Endothelial cell of umbilical vein (primary cell): ENCODE measurements around the gene RAMACL. TPM values are rescaled to one million over a fixed set of nuclear protein-coding genes. Genes with fewer than 3 reads are reported as not detected.

Experiments used
- BruUV-seq: library from RNA; stranded (reverse); fragments of 400-500 nt; replicated peaks from 2 replicates; lab custom pipeline; 2021; lab: Mats Ljungman, UMichigan
- CTCF ChIA-PET: fragments of 300-600, 350-600 bp; sonication (Branson Sonifier 250); formaldehyde crosslinking; loops from one replicate; lab custom pipeline; 2021; ENCODE audit warnings: antibody characterized with exemption, inconsistent platforms; lab: Charles Lee
- POLR2A ChIA-PET: fragments of 300-600, 350-600 bp; sonication (Branson Sonifier 250); formaldehyde crosslinking; loops from one replicate; lab custom pipeline; 2021; ENCODE audit warnings: antibody characterized with exemption, inconsistent platforms; lab: Charles Lee
- DNase-seq: peaks from one replicate; pipeline ENCODE4 v3.0.0-alpha.2; 2011; ENCODE audit warnings: low read depth, low spot score
- FAIRE-seq: peaks from 2 replicates; lab custom pipeline; 2011; peaks lifted over from hg19 to GRCh38; lab: Jason Lieb, UNC
- H2AFZ ChIP-seq: 2 replicates; pipeline ENCODE4 v1.6.0; 2012; ENCODE audit warnings: low read depth, low read length, control low read depth, inconsistent platforms
- H3K27ac ChIP-seq: 2 replicates; pipeline ENCODE4 v1.5.1; 2011; ENCODE audit warnings: low read depth, mild to moderate bottlenecking, control low read depth, low read length, moderate library complexity; ENCODE audit not compliant: insufficient read depth
- H3K27me3 ChIP-seq, 2 experiments: 2 replicates each; pipeline versions ENCODE4 v1.6.0 to v1.6.1; 2011; ENCODE audit warnings: low read length in 2 of 2, mixed read lengths in 1 of 2; ENCODE audit not compliant: control insufficient read depth in 2 of 2, insufficient read depth in 2 of 2
- H3K36me3 ChIP-seq, 2 experiments: 2 replicates in 1 of 2; 3 replicates in 1 of 2; pipeline ENCODE4 v1.5.1; 2011; ENCODE audit warnings: low read length in 2 of 2, mild to moderate bottlenecking in 1 of 2, moderate library complexity in 1 of 2; ENCODE audit not compliant: control insufficient read depth in 2 of 2, insufficient read depth in 2 of 2; ENCODE audit errors: extremely low read depth in 1 of 2
- H3K4me1 ChIP-seq: 3 replicates; pipeline ENCODE4 v1.5.1; 2011; ENCODE audit warnings: mild to moderate bottlenecking, low read length; ENCODE audit not compliant: control insufficient read depth, insufficient read depth; ENCODE audit errors: extremely low read depth
- H3K4me2 ChIP-seq: 2 replicates; pipeline ENCODE4 v1.6.1; 2011; ENCODE audit warnings: low read length, control low read depth, mixed read lengths; ENCODE audit not compliant: insufficient read depth
- H3K4me3 ChIP-seq, 3 experiments: fragments of 200-600 bp in 1 of 3; sonication (generic), shearing (Covaris generic) in 1 of 3; replicated peaks in 1 of 3; 2 replicates each; pipeline ENCODE4 v1.5.1; 2011 to 2016; ENCODE audit warnings: control low read depth in 3 of 3, low read length in 3 of 3, mild to moderate bottlenecking in 2 of 3, inconsistent platforms in 1 of 3, low read depth in 1 of 3, moderate library complexity in 1 of 3; ENCODE audit not compliant: insufficient read depth in 1 of 3
- H3K79me2 ChIP-seq: 2 replicates; pipeline ENCODE4 v1.6.0; 2012; ENCODE audit warnings: low read length, inconsistent platforms; ENCODE audit not compliant: control insufficient read depth, insufficient read depth
- H3K9ac ChIP-seq: replicated peaks from 2 replicates; pipeline ENCODE3; 2011; ENCODE audit warnings: low read length, control low read depth; ENCODE audit not compliant: insufficient read depth; ENCODE audit errors: extremely low read depth
- H3K9me1 ChIP-seq: replicated peaks from 3 replicates; pipeline ENCODE4 v1.6.0; 2011; ENCODE audit warnings: mild to moderate bottlenecking, low read length; ENCODE audit not compliant: control insufficient read depth, insufficient read depth; ENCODE audit errors: extremely low read depth
- H3K9me3 ChIP-seq: replicated peaks from 2 replicates; pipeline ENCODE4 v1.5.1; 2012; ENCODE audit warnings: low read length, inconsistent platforms; ENCODE audit not compliant: control insufficient read depth, insufficient read depth
- H4K20me1 ChIP-seq: replicated peaks from 2 replicates; pipeline ENCODE3; 2011; ENCODE audit warnings: mild to moderate bottlenecking, low read length; ENCODE audit not compliant: control insufficient read depth, insufficient read depth; ENCODE audit errors: extremely low read depth
- EZH2 ChIP-seq: IDR thresholded peaks from 2 replicates; pipeline ENCODE4 v1.6.1; 2012; ENCODE audit warnings: borderline replicate concordance, low read depth, mild to moderate bottlenecking, moderate library complexity, low read length, inconsistent platforms; ENCODE audit not compliant: severe bottlenecking
- FOS ChIP-seq: IDR thresholded peaks from 2 replicates; pipeline ENCODE4 v1.6.1; 2011; ENCODE audit warnings: mild to moderate bottlenecking, low read length, moderate library complexity, borderline replicate concordance; ENCODE audit not compliant: insufficient read depth
- GATA2 ChIP-seq: IDR thresholded peaks from 2 replicates; pipeline ENCODE4 v1.7.0; 2011; ENCODE audit warnings: low read depth, mild to moderate bottlenecking, moderate library complexity, mixed read lengths, low read length; ENCODE audit not compliant: insufficient read length, insufficient read depth
- JUN ChIP-seq: IDR thresholded peaks from 2 replicates; pipeline ENCODE4 v1.6.1; 2011; ENCODE audit warnings: borderline replicate concordance, low read depth; ENCODE audit not compliant: insufficient read length, insufficient read depth
- MYC ChIP-seq: IDR thresholded peaks from one replicate; pipeline ENCODE4 v1.6.1; 2011; ENCODE audit warnings: mild to moderate bottlenecking, low read depth, low read length
- POLR2A ChIP-seq: IDR thresholded peaks from 2 replicates; pipeline ENCODE4 v1.6.1; 2012; ENCODE audit warnings: low read depth, mild to moderate bottlenecking, control low read depth, low read length
- POLR2AphosphoS5 ChIP-seq: IDR thresholded peaks from 2 replicates; pipeline ENCODE4 v1.6.1; 2012; ENCODE audit warnings: low read depth, mild to moderate bottlenecking, control low read depth, low read length, moderate library complexity; ENCODE audit not compliant: insufficient read depth
- dilution Hi-C: fragments of 300-500 bp; cut with MboI; formaldehyde crosslinking; loops from one replicate; pipeline ENCODE4 v1.15.0; 2019; ENCODE audit warnings: low sequenced_read_pairs; ENCODE audit not compliant: extremely low pct_ligation_motif_present
- intact Hi-C: fragments of 100-400 bp; cut with micrococcal nuclease; formaldehyde crosslinking; loops from one replicate; pipeline ENCODE4 v1.10.0; 2022
- polyA plus RNA-seq, 4 experiments: library from polyadenylated mRNA; depleted of rRNA in 3 of 4; stranded (reverse) in 3 of 4; unstranded in 1 of 4; fragments of >200 nt; gene quantifications; 2 replicates each; pipeline versions ENCODE4 v1.2.1 to v1.2.3, GENCODE V29; 2011 to 2012; ENCODE audit warnings: missing spikeins in 1 of 4
- total RNA-seq: library from RNA; stranded (reverse); gene quantifications from 2 replicates; pipeline ENCODE4 v1.2.3, GENCODE V29; 2021
- TF ChIP-seq, protein P1 (sequence below), 2 donors: IDR thresholded peaks; 1 replicate in 1 of 2; 2 replicates in 1 of 2; pipeline ENCODE4 v1.5.1; 2011; ENCODE audit warnings: low read length in 2 of 2, mild to moderate bottlenecking in 2 of 2, moderate library complexity in 2 of 2, control low read depth in 1 of 2, inconsistent platforms in 1 of 2, low read depth in 1 of 2; ENCODE audit not compliant: insufficient read depth in 1 of 2; ENCODE audit errors: extremely low read depth in 1 of 2
- TF ChIP-seq, protein P2 (sequence below): IDR thresholded peaks from 2 replicates; pipeline ENCODE4 v1.6.1; 2011; ENCODE audit not compliant: insufficient read depth, insufficient read length

RAMACL gene
- total and polyA plus RNA-seq, 2 donors (not counting 3 experiments of a cell fraction or from before 2014, with no cell fraction given): 0.17 to 5.3 TPM

DNA sequence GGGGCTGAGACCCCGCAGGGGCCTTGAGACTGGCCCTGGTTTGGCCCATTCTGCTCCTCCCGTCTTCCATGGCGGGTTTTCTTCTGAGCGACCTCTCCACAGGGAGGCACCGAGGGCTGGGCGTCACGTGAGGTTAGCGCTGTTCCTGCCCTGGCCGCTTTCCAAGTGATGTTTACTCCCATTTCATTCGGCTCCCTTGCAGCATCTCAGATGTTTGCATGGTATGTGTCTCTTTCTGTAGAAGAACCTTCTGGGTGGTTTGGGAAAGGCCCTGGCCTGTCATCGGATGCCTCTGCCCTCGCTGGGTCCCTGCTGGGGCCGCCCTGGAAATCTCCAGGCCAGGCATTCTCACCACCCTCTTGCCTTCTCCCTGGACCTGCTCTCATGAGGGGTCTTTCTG, 17.3 kb downstream of the RAMACL start:
- DNase-seq (no peak), FAIRE-seq (no peak)
- Histone ChIP-seq H3K9me1 (no peaks in the 10 kb centered on the region), H3K9ac (no peak overlapping the region), H3K9me3 (no peaks in the 10 kb centered on the region), H2AFZ (no peak overlapping the region), H3K79me2 (peaks cover 3% of the 10 kb centered on the region), H3K4me1 (peaks cover 17% of the 10 kb centered on the region), H3K4me3 (no peak overlapping the region), H3K36me3 (peaks cover 2 to 9% of the 10 kb centered on the region in 2 experiments), H3K4me2 (no peak overlapping the region), H4K20me1 (no peaks in the 10 kb centered on the region), H3K27ac (no peak overlapping the region), H3K27me3 (no peaks in the 10 kb centered on the region)
- TF ChIP-seq POLR2AphosphoS5 (no peak), GATA2 (no peak), MYC (no peak), EZH2 (no peak), JUN (no peak), POLR2A (no peak), FOS (no peak)
- TF ChIP-seq, protein P1, sequence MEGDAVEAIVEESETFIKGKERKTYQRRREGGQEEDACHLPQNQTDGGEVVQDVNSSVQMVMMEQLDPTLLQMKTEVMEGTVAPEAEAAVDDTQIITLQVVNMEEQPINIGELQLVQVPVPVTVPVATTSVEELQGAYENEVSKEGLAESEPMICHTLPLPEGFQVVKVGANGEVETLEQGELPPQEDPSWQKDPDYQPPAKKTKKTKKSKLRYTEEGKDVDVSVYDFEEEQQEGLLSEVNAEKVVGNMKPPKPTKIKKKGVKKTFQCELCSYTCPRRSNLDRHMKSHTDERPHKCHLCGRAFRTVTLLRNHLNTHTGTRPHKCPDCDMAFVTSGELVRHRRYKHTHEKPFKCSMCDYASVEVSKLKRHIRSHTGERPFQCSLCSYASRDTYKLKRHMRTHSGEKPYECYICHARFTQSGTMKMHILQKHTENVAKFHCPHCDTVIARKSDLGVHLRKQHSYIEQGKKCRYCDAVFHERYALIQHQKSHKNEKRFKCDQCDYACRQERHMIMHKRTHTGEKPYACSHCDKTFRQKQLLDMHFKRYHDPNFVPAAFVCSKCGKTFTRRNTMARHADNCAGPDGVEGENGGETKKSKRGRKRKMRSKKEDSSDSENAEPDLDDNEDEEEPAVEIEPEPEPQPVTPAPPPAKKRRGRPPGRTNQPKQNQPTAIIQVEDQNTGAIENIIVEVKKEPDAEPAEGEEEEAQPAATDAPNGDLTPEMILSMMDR (IDR thresholded peaks at IDR 0.05; ENCODE audit: extremely low read depth in 1 of 2, insufficient read depth in 1 of 2, low read depth in 1 of 2, low read length in 2 of 2): no peak
- TF ChIP-seq, protein P2, sequence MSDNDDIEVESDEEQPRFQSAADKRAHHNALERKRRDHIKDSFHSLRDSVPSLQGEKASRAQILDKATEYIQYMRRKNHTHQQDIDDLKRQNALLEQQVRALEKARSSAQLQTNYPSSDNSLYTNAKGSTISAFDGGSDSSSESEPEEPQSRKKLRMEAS: no peak
- BruUV-seq: no TSS peak
- intact Hi-C loops: no loop called here
- ChIA-PET POLR2A (no interaction called here), CTCF (no interaction called here)
- dilution Hi-C loops: no loop called here
